Fibroblast of skin of scalp (primary cell): Measurements from ENCODE around the gene KRT32.

Source experiments
- DNase-seq: peaks from one replicate; pipeline ENCODE4 v3.0.0-alpha.2; 2013

The KRT32 gene

DNA sequence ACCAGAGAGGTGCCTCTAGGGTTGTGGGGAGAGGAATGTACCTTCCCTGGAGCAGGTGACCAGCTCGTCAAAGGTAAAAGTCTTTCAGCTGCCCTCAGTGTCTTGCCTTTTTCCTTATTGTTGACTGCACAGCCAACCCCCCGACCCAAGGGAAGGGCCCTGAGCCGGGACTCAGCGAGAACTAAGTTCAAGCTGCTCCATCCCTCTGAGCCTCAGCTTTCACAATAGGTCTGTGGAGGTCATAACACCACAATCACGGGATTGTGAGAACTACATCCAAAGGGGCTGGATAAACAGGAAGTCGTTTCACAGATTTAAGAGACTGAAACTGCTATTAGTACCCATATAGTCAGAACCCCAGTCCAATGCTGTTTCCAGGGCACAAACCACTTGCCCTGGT, 25.2 kb upstream of the KRT32 start:
- no peak for DNase-seq

GRCh38 chr17:41491476-41491875, 24.3 kb upstream of the KRT32 start:
- no peak for DNase-seq

- DNase-seq: no peak
Observed at GRCh38 chr17:41490000-41490990, 23.1 kb upstream of the KRT32 start.

- DNase-seq: no peak
Observed at GRCh38 chr17:41489531-41489930, 22.3 kb upstream of the KRT32 start, which contains the start of gene KRT36. TSS of gene KRT36 (minus strand) at chr17:41489910. CDS start at chr17:41489864, 46 bp downstream.

- no peak for DNase-seq
Observed at GRCh38 chr17:41486809-41487530, 19.8 kb upstream of the KRT32 start.

GRCh38 chr17:41486316-41486715, 19.1 kb upstream of the KRT32 start:
- DNase-seq: no peak

- DNase-seq: no peak
Observed at GRCh38 chr17:41484920-41485904, 18.0 kb upstream of the KRT32 start.

GRCh38 chr17:41483991-41484826, 17.0 kb upstream of the KRT32 start:
- DNase-seq: no peak

GRCh38 chr17:41483531-41483930, 16.3 kb upstream of the KRT32 start:
- no peak for DNase-seq

- no peak for DNase-seq
Observed at GRCh38 chr17:41481036-41481435, 13.8 kb upstream of the KRT32 start, which contains the start of gene KRT35. TSS of gene KRT35 (minus strand) at chr17:41481151. CDS start at chr17:41481097, 54 bp downstream.

DNA sequence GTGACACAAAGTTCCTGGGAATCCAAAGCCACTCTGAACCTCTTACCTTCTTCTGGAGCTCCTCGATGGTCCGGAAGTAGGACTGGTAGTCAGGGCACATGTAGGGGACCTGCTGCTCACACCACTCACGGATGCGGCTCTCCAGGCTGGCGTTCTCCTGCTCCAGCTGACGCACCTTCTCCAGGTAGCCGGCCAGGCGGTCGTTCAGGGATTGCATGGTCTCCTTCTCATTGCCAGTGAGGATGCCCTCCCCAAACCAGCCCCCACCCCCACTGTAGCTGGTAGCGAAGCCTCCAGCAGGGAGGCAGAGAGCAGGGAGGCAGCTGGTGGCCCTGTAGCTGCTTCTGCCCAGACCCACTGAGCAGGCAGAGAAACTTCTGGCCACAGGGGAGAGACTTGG, 13.4 kb upstream of the KRT32 start:
- no peak for DNase-seq

DNA sequence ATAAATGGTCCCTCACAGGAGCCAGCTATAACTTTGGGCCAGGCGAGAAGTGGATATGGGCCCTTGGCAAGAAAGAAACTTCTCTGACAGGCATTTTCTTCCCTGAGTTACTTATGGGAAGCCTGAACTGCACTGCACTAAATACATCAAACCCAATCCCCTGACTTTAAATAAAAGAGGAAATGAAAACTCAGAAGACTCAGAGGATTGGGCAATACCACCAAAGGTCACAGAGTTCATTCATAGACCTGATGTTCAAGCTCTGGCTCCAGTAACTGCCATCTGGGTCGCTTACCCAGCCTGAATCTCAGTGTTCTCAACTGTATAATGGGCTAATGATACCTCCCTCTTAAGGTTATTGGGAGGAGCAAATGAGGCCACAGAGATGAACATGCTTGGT, 12.9 kb upstream of the KRT32 start:
- no peak for DNase-seq

DNA sequence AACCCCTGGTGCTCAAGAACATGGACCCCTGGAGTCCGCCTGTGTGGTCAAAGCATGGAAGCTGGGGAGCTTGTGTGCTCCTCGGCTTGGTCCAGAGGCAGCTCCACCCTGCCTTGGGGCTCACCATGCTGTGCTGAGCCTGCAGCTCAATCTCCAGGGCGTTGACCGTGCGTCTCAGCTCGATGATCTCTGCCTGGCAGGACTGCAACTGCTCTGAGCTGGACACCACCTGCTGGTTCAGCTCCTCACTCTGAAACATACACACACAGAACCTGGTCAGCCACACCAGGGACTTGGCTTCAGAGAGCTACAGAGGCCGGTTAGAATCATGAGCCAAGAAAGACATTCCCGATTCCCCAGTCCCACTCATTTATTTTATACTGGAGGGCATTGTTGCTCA, 11.1 kb upstream of the KRT32 start:
- DNase-seq: no peak

DNA sequence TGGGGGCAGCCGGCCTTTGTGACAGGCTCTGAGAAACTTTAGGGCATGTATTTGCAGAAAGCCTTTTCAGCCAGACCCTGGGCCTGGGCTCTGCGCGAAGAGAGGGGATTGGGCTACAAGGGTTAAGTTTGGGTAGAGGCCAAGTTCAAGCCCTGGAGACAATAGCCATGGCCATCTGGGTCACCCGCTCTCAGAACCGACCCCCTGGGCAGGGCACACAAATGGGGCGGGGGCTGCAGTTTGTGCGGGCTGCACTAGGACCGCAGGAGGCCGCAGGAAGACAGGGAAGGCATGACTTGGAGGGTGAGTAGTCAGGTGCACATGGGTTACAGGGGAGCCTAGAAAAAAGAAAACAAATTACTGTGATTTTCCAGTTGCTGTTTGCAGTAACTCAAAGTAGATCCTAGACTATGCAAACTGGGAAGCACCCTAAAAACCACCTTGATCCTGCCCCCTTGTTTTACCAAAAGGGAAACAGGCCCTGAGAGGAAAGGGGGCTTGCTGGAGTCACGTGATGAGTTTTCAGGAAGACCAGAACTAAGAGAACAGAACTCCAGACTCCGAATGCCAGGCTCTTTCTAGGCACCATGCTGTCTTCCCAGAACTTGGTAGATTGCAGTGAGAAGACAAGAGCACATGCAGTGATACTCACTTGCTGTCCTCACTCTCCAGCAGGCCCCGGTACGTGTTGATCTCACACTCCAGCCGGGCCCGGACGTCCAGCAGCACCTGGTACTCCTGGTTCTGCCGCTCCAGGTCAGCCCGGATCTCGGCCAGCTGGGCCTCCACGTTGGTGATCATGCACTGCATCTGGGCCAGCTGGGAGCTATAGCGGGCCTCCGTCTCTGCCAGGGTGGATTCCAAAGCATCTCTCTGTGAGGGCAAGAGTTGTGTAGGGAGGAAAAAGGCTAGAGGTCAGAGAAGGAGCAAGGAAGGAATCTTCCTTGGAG, 10.0 kb upstream of the KRT32 start:
- no peak for DNase-seq

DNA sequence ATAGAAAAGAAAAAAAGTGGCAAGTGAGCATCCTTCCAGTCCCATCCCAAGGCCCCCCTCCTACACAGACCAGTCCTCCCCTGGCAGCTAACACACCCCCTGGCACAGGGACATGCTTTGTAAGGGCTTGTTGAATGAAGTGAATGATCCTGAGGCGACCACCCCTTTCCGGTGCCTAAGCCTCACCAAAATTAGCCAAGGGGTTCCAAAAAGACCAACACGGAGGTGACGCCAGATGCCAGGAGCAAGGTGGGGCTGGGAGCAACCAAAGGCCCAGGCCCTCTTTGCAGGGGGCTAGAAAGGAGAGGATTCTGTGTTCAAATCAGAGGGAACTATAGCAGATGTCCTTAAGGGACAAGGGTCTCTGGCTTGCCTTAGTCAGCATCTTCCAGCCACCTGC, 8.2 kb upstream of the KRT32 start:
- no peak for DNase-seq

DNA sequence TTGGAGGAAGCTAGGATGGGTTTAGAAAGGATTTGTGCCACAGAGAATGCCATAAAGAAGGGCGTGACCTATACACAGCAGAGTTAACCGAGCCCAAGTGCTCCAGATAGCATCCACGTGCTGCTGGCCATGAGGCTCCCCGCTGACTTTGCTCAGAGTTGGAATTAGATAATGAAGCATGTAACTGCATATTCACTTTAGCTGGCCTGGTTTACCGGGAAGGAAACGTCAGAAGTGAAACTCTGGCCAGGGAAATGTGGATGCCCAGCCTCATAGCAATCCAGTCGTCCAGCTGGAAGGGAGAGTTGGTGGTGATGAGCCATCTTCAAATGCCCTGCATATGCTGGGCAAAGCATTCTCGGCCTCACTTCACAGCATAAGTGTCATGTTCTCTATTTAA, 7.7 kb upstream of the KRT32 start:
- DNase-seq: no peak

DNA sequence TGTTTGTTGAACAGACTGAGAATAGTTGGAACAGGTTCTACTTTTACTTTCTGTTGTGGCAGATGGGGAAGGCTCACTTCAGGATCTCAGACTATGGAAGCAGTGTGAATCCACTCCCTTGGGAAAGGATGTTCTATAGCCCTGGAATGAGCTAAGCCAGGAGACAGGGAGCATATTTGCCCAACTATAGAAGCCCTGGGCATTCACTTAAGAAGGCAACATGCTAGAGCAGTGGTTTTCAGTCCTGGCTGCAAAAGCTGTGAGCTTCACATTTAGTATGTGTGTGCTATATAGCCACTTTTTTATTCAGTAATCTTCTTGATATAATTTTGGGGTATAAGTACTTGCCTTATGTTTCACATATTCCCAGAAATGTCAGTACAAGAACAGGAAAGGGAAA, 1.2 kb upstream of the KRT32 start:
- no peak for DNase-seq

GRCh38 chr17:41467561-41467960, 375 bp upstream of the KRT32 start:
- DNase-seq: no peak

DNA sequence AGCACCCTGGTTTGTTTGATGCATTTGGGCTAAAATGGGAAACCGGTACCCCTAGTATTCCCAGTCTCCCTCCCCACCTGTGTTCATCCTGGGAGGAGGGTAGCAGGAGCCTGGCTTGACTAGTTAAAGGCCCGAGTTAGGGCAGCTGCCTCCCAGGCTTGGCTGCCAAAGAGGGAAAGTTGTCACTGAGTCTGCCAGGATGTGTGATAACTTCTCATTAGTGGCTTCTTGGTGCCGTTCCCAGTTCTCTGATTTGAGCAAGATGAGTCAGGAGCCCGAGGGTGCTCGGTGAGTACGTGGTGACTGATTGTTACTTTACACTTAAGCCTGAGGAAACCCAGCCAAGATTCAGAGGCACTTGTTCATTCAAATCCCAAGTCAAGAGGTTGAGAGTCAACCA, 2.5 kb downstream of the KRT32 start:
- peak; percentile 90 for DNase-seq

DNA sequence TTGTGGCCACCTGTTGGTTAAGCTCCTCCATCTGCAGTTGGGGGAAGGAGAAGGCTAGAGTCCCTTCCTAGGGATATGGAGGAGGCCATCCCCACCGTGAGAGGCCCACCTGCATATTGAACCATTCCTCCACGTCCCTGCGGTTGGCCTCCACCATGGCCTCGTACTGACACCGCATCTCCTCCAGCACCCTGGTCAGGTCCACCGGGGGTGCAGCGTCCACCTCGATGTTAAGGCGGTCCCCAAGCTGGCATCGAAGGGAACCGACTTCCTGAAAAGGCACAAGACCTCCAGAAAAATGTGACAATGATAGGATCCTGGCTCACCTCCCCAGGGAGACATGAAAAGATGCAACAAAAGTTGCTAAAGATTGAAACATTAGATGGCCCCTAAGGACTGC, 3.0 kb downstream of the KRT32 start:
- no peak for DNase-seq
